GM21526 (cell line): ENCODE data around the gene MEA1.

Experiments used
- ATAC-seq: cut with Tn5 transposase; IDR thresholded peaks from one replicate; pipeline ENCODE4 v1.9.1; 2021; ENCODE audit warnings: moderate library complexity; ENCODE audit not compliant: unreplicated experiment, low FRiP score

The MEA1 gene

GRCh38 chr6:43040542-43041257 lies 27.0 kb upstream of the MEA1 start:
- ATAC-seq, result no peak

- no peak for ATAC-seq
These were observed 25.0 kb upstream of the MEA1 start for GRCh38 chr6:43038727-43039126.

- ATAC-seq, result no peak
These were observed 24.0 kb upstream of the MEA1 start for GRCh38 chr6:43037706-43038105.

- no peak for ATAC-seq
These were observed 23.5 kb upstream of the MEA1 start for GRCh38 chr6:43037197-43037596.

GRCh38 chr6:43036712-43037111 lies 23.0 kb upstream of the MEA1 start:
- no peak for ATAC-seq

- no peak for ATAC-seq
These were observed 21.9 kb upstream of the MEA1 start for GRCh38 chr6:43035495-43036194.

- no peak for ATAC-seq
These were observed 20.4 kb upstream of the MEA1 start for GRCh38 chr6:43034190-43034525.

GRCh38 chr6:43033496-43034189 lies 19.9 kb upstream of the MEA1 start:
- no peak for ATAC-seq

GRCh38 chr6:43032326-43032725 lies 18.6 kb upstream of the MEA1 start:
- no peak for ATAC-seq

- no peak for ATAC-seq
These were observed 15.4 kb upstream of the MEA1 start for GRCh38 chr6:43029120-43029519.

- no peak for ATAC-seq
These were observed 12.6 kb upstream of the MEA1 start for GRCh38 chr6:43026365-43026764.

GRCh38 chr6:43024436-43024835 lies 10.7 kb upstream of the MEA1 start:
- ATAC-seq, result no peak

GRCh38 chr6:43021270-43022047 lies 7.7 kb upstream of the MEA1 start, which contains the start of gene RRP36:
Gene RRP36, plus strand, starts transcription at chr6:43021623. Its CDS starts 32 bp downstream, at chr6:43021655.
- ATAC-seq, result no peak

GRCh38 chr6:43020847-43021246 lies 7.1 kb upstream of the MEA1 start:
- ATAC-seq, result no peak

GRCh38 chr6:43020052-43020705 lies 6.4 kb upstream of the MEA1 start:
- ATAC-seq, result no peak

- ATAC-seq, result no peak
These were observed 5.4 kb upstream of the MEA1 start for GRCh38 chr6:43019152-43019551.

GRCh38 chr6:43016943-43017334 lies 3.2 kb upstream of the MEA1 start:
- no peak for ATAC-seq

- ATAC-seq, result no peak
These were observed 2.6 kb upstream of the MEA1 start for GRCh38 chr6:43016176-43016942.

- ATAC-seq, result no peak
These were observed 726 bp upstream of the MEA1 start for GRCh38 chr6:43014434-43014909.
